SH-SY5Y (cell line): ENCODE measurements around the gene KMO.

Experiments
- GATA2 ChIP-seq: IDR thresholded peaks from 2 replicates; pipeline ENCODE4 v1.6.1; 2011; ENCODE audit warnings: mild to moderate bottlenecking, low read depth, low read length
- GATA3 ChIP-seq: IDR thresholded peaks from 2 replicates; pipeline ENCODE4 v1.6.1; 2011; ENCODE audit warnings: low read depth, mild to moderate bottlenecking, low read length, moderate library complexity

DNA sequence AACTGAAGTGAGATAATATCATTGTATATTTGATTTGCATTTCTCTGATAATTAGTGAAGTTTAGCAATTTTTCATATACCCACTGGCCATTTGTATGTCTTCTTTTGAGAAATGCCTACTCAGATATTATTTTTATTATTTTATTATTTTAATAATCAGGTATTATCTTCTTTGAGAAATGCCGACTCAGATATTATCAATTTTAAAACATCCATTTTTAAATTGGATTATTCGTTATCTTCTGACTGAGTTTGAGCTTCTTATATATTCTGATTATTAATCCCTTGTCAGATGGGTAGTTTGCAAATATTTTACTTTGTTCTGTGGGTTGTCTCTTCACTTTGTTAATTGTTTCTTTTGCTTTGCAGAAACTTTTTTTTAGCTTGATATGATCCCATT is 37.7 kb downstream of the KMO start:
- no peak for TF ChIP-seq GATA3
- no peak for TF ChIP-seq GATA2
